Activated CD4-positive, alpha-beta T cell treated with anti-CD3 and anti-CD28 coated beads, Interleukin-2, amount 10 ng/mL, durations not matched to agents 7 days and 5 days (primary cell): ENCODE data around the gene EIF3A. TPM values are rescaled to one million over a fixed set of nuclear protein-coding genes. Genes with fewer than 3 reads are reported as not detected.

ENCODE experiments used
- CTCF ChIA-PET: fragments of 350-600 bp; sonication (Branson Sonifier 250); formaldehyde crosslinking; loops from one replicate; lab custom pipeline; 2021; ENCODE audit warnings: antibody characterized with exemption; lab: Charles Lee
- POLR2A ChIA-PET: fragments of 350-600 bp; sonication (Branson Sonifier 250); formaldehyde crosslinking; loops from one replicate; lab custom pipeline; 2021; ENCODE audit warnings: antibody characterized with exemption; lab: Charles Lee
- DNase-seq: peaks from one replicate; pipeline ENCODE4 v3.0.0-alpha.2; 2020
- H3K27ac Mint-ChIP-seq: one replicate; pipeline ENCODE4 v1.8.0; 2021; ENCODE audit warnings: mild to moderate bottlenecking, moderate library complexity, mixed read lengths
- H3K27me3 Mint-ChIP-seq: one replicate; pipeline ENCODE4 v1.8.0; 2021; ENCODE audit warnings: mixed read lengths
- H3K36me3 Mint-ChIP-seq: one replicate; pipeline ENCODE4 v1.8.0; 2021; ENCODE audit warnings: low read depth, mixed read lengths
- H3K4me1 Mint-ChIP-seq: one replicate; pipeline ENCODE4 v1.8.0; 2021; ENCODE audit warnings: mixed read lengths
- H3K4me3 Mint-ChIP-seq: one replicate; pipeline ENCODE4 v1.8.0; 2021; ENCODE audit warnings: mild to moderate bottlenecking, moderate library complexity, mixed read lengths
- H3K9me3 Mint-ChIP-seq: one replicate; pipeline ENCODE4 v1.8.0; 2021; ENCODE audit warnings: mixed read lengths
- total RNA-seq, 2 experiments: library from RNA; stranded (reverse); gene quantifications; one replicate each; pipeline ENCODE4 v1.2.3, GENCODE V29; 2021

The EIF3A gene
- total RNA-seq, 2 experiments from 2014 or later, result 132 to 145 TPM

DNA sequence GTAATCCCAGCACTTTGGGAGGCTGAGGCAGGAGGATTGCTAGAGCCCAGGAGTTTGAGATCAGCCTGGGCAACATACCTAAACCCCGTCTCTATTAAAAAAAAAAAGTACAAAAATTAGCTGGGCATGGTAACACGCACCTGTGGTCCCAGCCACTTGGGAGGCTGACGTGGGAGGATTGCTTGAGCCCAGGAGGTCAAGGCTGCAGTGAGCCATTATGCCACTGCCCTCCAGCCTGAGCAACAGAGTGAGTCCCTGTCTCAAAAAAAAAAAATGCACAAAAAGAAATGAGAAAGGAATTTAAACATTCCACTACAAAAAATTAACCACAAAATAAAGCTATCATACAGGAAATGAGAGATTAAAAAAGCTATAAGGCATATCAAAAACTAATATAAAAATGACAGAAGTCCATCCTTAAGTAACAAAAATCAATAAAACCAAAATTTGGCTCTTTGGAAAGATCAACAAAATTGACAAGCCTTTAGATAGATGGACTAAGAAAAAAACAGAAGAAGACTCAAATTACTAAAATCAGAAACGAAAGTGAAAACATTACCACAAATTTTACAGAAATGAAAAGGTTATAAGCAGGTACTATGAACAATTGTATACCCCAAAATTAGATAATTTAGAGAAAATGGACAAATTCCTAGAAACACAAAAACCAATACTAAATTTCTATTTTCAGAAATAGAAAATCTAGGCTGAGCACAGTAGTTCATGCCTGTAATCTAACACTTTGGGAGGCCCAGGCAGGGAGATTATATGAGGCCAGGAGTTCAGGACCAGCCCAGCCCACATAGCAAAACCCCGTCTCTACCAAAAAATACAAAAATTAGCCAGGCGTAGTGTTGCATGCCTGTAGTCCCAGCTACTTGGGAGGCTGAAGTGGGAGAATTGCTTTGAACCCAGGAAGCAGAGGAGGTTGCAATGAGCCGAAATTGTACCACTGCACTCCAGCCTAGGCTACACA is 93.5 kb downstream of the EIF3A start:
- Mint-ChIP-seq H3K27me3 (peaks cover 40% of the 10 kb centered on the region), H3K36me3 (peaks cover 12% of the 10 kb centered on the region), H3K9me3 (peaks cover 17% of the 10 kb centered on the region), H3K4me1 (peaks cover 14% of the 10 kb centered on the region), H3K27ac (no peak overlapping the region), H3K4me3 (no peak overlapping the region)
- DNase-seq, result no peak
- CTCF ChIA-PET, result no interaction called here
- POLR2A ChIA-PET, result interaction anchor here (0.6 kb wide), 1 partner anchor 230 kb away, joined by 3 read pairs; no protein-coding TSS in a partner anchor

- peaks cover 29% of the 10 kb centered on the region for H3K27me3 Mint-ChIP-seq
- ChIA-PET POLR2A (no interaction called here), CTCF (no interaction called here)
- H3K9me3 Mint-ChIP-seq, result peaks cover 17% of the 10 kb centered on the region
- H3K4me1 Mint-ChIP-seq, result peaks cover 14% of the 10 kb centered on the region
- H3K27ac Mint-ChIP-seq, result no peak overlapping the region
- H3K4me3 Mint-ChIP-seq, result no peak overlapping the region
- peaks cover 12% of the 10 kb centered on the region for H3K36me3 Mint-ChIP-seq
- DNase-seq, result no peak
Observed at GRCh38 chr10:118985576-118985975, 95.0 kb downstream of the EIF3A start.

Other genes with a start within 250 kb of the EIF3A start
- gene NANOS1, start 51.1 kb downstream of the EIF3A start, total RNA-seq, result under 1 TPM; 0.12 to 0.19 TPM
- 10 to 100 TPM; 45.4 to 49.4 TPM for gene DENND10, start 23.3 kb upstream of the EIF3A start, total RNA-seq
- 10 to 100 TPM; 19.0 to 20.1 TPM for gene SFXN4, start 84.9 kb upstream of the EIF3A start, total RNA-seq
- 100 to 1,000 TPM; 121 to 122 TPM for gene PRDX3, start 98.0 kb upstream of the EIF3A start, total RNA-seq
- gene GRK5, start 126.8 kb upstream of the EIF3A start, total RNA-seq, result 10 to 100 TPM; 26.0 to 27.5 TPM